ENCODE results near the gene OR2L2.
"Not testable (repeated sequence)": the region's sequence is repeated elsewhere in the genome, so short reads cannot be mapped to it uniquely, and the experiment has no call there.

The OR2L2 gene

GRCh38 chr1:248029770-248030169 lies at the start of gene OR2L2:
OR2L2 (plus strand) TSS chr1:248030070; CDS start chr1:248038268, 8,198 bp downstream.
- no peak for DNase-seq (ENCODE audit: low read depth in 1 of 2, low spot score in 1 of 2)

DNA sequence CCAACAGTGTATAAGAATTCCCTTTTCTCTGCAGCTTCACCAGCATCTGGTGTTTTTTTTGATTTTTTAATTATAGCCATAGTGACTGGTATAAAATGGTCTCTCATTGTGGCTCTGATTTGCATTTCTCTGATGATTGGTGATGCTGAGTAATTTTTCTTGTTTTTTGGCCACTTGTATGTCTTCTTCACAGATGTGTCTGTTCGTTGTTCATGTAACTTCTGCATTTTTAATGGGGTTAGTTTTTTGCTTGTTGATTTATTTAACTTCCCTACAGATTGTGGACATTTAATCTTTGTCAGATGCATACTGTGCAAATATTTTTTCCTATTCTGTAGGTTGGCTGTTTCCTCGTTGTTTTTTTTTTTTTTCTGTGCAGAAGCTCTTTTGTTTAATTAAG lies 36.9 kb upstream of the OR2L2 start:
- no peak for DNase-seq (ENCODE audit: low read depth in 1 of 2, low spot score in 1 of 2)

GRCh38 chr1:247998811-247999210 lies 31.1 kb upstream of the OR2L2 start:
- DNase-seq (ENCODE audit: low read depth in 1 of 2, low spot score in 1 of 2): no peak

DNA sequence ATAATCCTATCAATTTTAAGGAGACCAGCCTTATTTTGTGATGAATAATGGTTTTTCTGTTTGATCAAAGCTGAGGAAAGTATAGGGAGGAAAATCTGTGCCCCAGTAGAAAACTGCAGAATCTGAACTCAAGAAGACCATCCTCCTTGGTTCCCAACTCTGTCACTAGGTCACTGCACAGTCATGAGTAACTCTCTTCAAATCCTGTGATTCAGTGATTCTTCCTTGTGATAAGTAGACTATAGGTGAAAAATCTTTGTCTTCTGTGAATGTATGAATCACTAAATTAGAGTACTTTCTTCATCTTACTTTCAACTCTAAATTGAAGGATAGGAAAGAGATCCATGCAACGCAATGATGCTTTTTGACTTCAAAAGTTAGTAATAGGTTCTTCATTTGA lies 29.7 kb upstream of the OR2L2 start:
- DNase-seq (ENCODE audit: low read depth in 1 of 2, low spot score in 1 of 2): no peak

DNA sequence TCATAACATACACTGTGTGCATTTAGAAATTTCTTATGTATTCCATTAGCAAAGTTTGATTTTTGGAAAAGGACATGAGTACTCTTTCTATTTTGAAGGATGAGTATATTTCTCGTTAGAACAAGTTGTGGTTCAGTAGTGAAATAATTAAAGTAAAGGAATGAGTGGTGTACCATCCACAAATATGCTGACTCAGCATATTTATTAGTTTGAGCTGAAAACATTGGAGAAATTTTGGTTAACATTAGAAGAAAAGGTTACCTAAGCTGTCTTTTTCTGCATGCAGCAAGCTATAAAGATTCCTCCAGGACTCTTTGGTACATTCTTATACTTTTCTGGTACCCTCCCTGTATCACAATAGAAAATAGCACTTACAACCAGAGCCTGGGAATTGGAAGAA lies 22.1 kb upstream of the OR2L2 start:
- DNase-seq (ENCODE audit: low read depth in 1 of 2, low spot score in 1 of 2): no peak

DNA sequence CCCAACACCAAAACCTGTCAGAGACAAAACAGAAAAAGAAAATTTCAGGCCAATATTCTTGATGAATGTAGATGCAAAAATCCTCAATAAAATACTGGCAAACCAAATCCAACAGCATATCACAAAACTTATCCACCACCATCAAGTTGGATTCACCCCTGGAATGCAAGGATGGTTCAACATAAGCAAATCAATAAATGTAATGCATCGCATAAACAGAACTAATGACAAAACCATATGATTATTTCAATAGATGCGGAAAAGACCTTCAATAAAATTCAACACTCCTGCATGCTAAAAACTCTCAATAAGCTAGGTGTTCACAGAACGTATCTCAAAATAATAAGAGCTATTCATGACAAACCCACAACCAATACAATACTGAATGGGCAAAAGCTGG lies 20.2 kb upstream of the OR2L2 start:
- no peak for DNase-seq (ENCODE audit: low read depth in 1 of 2, low spot score in 1 of 2)

- DNase-seq (ENCODE audit: low read depth in 1 of 2, low spot score in 1 of 2): no peak
These were observed 16.6 kb upstream of the OR2L2 start, which contains the start of gene OR2L5 for GRCh38 chr1:248013229-248013710. OR2L5 (plus strand) TSS chr1:248013660; CDS start chr1:248021948, 8,288 bp downstream.

DNA sequence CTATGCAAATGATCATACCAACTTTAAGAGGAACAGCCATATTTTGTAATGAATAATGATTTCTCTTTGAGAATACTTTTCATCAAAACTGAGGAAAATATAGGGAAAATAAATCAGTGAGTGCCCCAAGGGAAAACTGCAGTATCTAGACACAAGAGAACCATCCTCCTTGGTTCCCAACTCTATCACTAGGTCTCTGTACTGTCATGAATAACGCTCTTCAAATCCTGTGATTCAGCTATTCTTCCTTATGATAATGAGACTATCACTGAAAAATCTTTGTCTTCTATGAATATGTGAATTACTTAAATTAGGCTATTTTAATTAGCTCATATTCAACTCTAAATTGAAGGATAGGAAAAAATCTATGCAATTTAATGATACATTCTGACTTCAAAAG lies 14.1 kb upstream of the OR2L2 start:
- DNase-seq (ENCODE audit: low read depth in 1 of 2, low spot score in 1 of 2): no peak

DNA sequence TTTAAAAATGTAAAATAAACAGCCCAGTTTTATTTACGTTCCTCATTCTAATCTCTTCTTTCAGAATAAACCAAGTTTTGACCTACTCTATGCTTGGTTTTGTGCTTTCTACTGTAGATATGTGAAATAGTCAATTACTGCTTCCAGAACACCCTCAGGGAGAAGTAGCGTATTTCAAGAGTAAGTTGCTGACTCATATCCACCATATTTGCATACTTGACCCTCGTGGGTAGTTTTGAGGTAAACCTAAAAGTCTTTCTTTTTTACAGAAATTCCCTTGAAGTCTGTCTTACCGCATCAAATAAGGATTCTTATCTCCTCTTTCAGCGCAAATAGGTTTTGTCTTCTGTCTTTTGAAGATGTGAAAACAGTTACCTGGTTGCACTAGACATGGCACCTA lies 15.3 kb downstream of the OR2L2 start:
- DNase-seq (ENCODE audit: low read depth in 1 of 2, low spot score in 1 of 2): no peak

- DNase-seq (ENCODE audit: low read depth in 1 of 2, low spot score in 1 of 2): no peak
These were observed 16.7 kb downstream of the OR2L2 start, which contains the start of gene OR2L3 for GRCh38 chr1:248046536-248046935. OR2L3 (plus strand) TSS chr1:248046836; CDS start chr1:248060682, 13,846 bp downstream.

DNA sequence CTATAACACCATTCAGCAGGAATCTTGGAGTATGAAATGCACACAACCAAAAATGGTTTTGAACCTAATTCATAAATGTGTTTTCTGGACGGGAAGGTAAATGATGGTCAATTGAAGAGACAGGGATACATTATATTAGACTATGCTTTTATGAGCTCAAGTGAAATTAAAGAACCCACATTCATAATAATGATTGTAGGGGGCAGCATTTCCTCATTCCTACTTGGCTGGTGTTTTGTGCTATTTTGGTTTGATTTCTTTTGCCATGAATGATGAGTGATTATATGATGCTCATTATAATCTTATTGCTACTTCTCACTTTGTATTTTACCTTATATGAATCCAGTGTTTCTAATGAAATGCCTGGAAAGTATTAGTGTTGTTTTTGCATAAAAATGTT lies 17.1 kb downstream of the OR2L2 start:
- DNase-seq (ENCODE audit: low read depth in 1 of 2, low spot score in 1 of 2): no peak

- DNase-seq (ENCODE audit: low read depth in 1 of 2, low spot score in 1 of 2): no peak
These were observed 24.8 kb downstream of the OR2L2 start for GRCh38 chr1:248054671-248055070.

GRCh38 chr1:248055261-248055660 lies 25.4 kb downstream of the OR2L2 start:
- no peak for DNase-seq (ENCODE audit: low read depth in 1 of 2, low spot score in 1 of 2)

DNA sequence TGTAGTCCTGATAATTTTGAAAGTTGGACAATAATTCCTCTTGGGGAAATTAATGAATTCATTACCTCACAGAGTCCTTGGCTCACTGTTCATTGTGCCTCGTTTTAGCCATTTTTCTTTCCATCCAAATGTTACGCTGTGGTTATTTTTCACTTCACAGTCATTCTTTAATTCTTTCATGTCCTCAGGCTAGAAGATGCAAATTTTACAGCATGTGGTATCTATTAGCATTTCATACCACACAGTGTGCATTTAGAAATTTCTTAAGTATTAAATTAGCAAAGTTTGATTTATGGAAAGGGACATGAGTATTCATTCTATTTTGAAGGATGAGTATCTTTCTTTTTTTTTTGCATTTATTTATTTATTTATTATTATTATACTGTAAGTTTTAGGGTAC lies 35.2 kb downstream of the OR2L2 start:
- DNase-seq (ENCODE audit: low read depth in 1 of 2, low spot score in 1 of 2): no peak

- no peak for DNase-seq (ENCODE audit: low read depth in 1 of 2, low spot score in 1 of 2)
These were observed 35.7 kb downstream of the OR2L2 start for GRCh38 chr1:248065604-248066003.

DNA sequence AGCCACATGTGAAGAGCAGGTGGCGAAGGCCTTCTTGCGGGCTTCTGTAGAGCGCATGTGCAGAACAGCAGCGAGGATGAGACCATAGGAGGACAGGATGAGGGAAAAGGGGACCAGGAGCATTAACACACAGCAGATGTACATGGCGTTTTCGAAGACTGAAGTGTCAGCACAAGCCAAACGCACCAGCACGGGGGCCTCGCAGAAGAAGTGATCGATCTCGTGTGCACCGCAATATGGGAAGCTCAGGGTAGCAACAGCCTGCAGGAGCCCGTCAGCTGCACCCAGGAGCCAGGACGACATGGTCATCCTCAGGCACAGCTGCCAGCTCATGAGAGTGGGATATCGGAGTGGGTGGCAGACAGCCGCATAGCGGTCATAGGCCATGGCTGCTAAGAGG lies 54.0 kb downstream of the OR2L2 start:
- not testable (repeated sequence) for DNase-seq (ENCODE audit: low read depth in 1 of 2, low spot score in 1 of 2)
